Right renal cortex interstitium (tissue), 3 donors: ENCODE data around the gene RHOBTB1. TPM values are rescaled to one million over a fixed set of nuclear protein-coding genes. Genes with fewer than 3 reads are reported as not detected.

ENCODE experiments used
- DNase-seq, 3 donors: peaks; one replicate each; pipeline ENCODE4 v3.0.0-alpha.2; 2013; ENCODE audit warnings: low read depth in 3 of 3, low spot score in 2 of 3
- polyA plus RNA-seq, 3 donors: library from polyadenylated mRNA; unstranded; fragments of 120-200 nt; gene quantifications; one replicate each; pipeline ENCODE4 v1.2.1, GENCODE V29; 2013; ENCODE audit not compliant: insufficient read length in 3 of 3

Gene RHOBTB1
- polyA plus RNA-seq, 3 donors = 76.7 to 90.1 (median 87.4) TPM

DNA sequence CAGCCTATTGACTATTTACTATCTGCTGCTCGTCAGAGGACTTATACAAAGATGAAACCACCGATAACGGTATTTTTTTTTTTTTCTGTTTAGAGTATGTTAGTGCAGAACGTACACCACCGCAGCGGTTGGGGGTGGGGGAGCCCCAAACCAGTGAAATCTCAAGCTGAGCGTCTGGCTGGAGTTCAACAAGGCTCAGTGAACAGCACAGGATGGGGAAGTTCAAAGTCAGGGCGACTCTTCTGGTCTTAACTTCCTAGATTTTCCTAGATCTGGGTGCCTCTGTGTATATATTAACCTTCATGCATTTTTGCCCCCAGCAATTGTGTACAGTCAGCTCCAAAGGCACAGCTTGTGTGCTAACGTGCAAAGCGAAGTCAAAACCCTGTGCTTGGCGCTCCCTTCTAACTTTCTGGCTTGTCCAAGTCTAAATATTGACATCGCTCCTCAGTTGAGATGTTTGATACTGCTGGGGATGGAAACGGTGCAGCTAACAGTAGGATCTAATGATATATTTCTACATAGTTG lies 1.1 kb downstream of the RHOBTB1 start:
- peak; percentile 18 to 56 (median 31) for DNase-seq

DNA sequence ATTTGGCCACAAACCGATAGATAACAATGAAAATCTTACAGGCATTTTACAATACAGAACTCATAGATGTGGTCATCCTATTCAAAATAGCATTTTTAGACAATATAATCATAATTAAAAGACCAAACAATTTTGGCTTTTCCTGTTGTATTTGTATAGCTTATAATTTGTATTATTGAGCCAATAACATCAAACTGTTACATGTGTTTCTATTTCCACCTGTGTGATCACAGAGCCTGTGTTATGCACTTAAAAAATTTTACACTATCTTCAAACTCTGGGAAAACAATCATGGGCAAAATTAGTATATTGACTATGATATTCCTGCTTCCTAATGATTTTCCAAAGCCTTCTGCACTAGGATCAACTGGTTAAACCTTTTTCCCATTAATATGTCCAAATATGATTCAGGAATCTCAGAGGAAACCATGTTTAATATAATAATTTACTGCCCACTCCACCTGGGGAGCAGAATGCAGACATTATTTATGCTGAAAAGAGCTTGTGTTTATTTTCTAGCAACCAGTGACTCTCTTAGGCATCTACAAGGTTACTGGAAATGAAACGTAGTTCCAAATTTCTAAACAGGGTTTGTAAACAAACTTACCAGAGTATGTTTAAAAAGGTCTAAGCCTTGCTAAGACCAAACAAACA lies 1.7 kb downstream of the RHOBTB1 start:
- DNase-seq = no peak

DNA sequence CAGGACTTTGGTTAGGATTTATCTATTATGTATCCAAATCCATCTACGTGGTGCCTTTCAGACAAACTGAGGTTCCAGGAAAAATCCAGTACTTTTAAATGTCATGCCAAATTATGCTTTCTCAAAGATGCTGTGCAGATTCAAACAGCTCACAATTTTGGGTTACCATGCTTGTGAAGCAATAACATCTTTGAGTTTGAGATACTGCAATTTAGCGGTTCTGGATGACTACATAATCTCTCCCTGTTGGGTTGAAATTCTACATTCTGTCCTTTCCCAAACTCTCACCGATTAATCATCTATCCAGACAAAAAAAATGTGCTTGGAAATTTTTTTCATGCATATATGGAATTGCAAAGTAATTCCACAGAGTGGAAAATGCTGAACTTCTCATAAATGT lies 3.5 kb downstream of the RHOBTB1 start:
- DNase-seq = no peak

DNA sequence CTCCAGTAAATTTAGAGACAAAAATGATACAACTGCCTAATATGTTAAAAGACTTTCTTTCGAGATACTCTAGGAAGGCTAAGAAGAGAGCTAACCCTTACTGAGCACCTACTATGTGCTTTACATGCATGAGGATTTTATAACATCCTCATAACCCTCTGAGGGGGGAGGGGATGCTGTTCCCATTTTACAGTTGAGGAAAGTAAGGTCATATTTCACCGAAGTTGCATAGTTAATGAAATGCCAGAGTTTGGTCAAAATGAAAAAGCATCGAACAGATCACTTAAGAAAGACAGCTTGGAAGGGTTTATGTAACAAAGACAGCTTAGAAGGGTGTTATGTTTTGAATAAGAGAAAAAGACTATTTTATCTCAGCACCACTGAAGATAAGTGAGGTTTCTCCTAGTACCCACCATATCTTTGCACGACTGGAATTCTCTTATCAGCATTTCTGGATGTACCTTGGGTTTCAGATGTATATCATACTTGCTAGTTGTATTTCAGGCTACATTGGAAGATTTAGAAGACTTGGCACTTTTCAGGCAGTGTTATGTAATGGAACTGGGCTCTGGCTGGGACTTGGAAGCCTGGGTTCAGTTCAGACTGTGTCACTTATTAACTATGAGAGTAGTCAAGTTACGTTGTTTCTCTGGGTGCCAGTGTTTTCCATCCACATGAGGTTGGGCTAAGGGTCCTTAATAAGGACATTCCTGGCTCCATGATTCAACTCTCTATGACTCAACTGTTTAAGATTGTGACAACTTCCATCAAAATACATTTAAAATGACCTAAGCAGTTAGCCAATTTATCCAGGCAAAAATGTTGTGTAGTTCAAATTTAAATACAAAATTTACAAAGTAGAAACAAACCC lies 6.0 kb downstream of the RHOBTB1 start:
- no peak for DNase-seq

DNA sequence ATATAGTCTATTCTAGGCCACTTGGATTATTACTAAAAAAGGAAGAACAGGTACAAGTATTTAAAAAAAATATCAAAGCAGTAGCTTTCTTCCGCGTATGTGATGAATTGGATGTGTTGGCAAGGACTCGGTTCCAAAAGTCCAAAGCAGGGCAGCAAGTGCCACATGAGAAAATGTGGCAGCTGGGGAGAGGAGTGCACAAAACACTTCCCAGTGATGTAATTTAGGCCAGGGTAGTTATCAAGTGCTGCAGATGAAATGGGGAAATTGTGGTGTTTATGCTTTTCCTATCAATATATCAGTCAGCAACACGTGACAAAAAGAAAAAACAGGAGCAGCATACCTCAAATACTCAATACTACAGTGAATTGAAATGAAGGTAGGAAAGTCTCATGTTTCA lies 7.0 kb downstream of the RHOBTB1 start:
- DNase-seq = no peak

DNA sequence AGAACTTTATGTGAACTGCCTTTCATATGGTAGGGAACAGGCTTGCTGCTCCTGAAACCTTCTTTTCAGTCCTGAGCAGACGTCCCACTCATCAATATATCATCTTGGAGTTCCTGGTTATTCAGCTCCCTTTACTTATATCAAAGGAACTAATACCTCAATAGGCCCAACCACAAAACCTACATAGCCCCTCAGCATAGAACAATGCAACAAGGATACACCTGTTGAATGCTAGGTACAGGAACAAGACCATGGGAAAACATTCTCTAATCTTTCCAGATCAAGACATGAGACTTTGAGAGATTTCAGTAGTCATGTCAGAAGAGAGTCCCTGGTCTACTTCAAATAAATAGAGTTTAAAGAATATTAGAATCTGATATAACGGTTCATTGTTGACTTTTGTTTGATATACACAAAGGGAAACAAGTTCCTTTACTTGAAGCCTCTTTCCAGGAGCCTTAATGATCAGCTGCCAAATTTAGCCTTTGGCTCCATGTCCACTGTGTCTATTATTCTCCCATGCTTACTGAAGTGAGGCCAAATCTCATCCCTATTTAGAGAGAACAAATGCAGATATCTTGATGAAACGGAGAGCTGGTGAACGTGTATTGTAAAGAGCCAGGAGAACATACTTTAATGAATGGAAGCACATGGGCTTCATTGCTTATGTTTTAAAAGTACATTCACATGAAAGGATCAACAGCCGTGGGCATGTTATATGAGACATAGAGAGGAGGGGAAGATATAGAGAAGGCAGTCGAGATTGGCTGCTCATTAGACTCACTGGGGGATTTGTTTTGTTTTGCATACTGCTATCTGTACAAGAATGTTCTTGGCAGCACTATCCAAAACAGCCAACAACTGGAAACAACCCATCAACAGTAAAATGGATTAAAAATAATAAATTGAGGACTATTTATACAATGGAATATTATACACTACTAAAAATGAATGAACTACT lies 9.5 kb downstream of the RHOBTB1 start:
- no peak for DNase-seq

DNA sequence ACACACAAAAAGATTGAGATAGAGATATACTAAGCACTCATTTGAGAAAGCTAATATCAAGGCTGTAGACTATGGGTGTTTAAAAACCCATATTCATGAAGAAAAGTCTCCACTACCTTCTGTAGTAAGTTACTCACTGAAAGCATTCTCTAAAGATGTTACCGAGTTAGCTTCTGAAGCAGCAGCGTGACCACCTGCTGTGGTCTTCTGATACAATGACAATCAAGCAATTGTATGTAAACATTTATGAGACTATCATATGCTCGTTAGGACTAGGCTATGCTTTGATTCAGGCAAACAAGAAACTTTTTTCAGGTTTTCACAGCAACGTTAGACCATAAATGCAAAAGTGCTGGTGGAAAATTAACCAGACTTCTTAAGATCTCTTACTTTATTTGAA lies 11.2 kb downstream of the RHOBTB1 start:
- no peak for DNase-seq

DNA sequence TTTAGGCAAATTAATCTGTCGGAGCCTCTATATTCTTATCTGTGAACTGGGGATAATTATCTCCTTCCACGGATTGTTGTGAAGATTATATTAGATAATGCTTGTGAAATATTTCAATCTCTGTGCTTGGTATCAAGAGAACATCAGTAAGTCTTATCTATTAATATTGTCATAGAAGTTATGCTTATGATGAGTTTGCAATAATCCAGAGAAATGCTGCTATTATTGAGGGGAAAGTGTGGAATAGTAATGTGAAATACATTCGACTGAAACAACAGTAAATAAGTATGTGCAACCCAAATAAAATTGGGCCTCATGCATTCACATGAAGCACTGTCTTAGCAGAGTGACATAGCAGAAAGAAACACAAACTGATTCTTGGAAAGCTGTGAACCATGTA lies 13.7 kb downstream of the RHOBTB1 start:
- DNase-seq = no peak

DNA sequence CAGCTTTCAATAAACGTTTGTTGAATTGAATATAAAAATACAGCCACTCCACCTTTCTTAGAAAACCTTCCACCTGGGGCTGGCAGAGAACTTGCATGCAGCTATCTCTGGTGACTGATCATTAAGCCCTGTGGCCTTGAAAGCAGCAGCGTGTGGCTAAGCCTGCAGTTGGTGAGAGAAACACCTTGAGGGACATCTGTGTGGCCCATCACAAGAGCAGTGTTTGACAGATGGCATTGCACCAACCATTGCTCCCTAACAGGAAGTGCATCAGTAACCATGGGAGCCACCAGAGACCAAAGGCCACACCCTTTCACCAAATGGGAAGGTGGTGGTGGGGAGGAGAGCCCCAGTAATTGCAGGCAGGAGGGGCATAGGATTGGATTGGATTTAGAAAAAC lies 22.4 kb downstream of the RHOBTB1 start:
- DNase-seq = no peak

DNA sequence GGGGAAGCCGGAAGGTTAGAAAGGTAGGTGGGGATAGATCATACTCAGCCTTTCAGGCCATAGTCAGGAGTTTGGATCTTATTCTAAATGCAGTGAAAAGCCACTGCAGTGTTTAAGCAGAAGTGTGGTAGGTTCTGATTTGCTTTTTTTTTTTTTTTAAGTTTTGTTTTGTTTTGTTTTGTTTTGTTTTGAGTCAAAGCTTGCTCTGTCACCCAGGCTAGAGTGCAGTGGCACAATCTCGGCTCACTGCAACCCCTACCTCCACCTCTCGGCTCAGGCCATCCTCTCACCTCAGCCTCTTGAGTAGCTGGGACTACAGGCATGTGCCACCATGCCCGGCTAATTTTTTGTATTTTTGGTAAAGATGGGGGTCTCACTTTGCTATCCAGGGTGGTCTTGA lies 23.5 kb downstream of the RHOBTB1 start:
- DNase-seq = no peak

DNA sequence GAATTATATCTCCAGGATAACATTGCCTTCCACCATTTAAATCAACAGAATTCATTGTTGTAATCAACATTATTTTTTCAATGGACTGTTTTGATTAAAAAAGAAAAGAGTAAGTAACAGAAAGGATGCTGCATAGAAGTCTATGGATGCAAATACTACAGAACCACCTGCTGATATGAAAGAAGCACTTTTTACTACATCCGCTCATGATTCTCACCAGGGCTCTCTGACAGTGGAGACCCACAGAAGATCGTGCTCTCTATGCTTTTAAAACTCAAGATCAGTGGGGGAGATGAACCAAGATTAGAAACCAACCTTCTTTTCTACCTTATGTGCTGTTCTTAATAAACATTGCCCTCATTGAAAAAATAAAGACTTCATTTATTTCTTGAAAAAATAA lies 24.4 kb downstream of the RHOBTB1 start:
- DNase-seq = no peak

DNA sequence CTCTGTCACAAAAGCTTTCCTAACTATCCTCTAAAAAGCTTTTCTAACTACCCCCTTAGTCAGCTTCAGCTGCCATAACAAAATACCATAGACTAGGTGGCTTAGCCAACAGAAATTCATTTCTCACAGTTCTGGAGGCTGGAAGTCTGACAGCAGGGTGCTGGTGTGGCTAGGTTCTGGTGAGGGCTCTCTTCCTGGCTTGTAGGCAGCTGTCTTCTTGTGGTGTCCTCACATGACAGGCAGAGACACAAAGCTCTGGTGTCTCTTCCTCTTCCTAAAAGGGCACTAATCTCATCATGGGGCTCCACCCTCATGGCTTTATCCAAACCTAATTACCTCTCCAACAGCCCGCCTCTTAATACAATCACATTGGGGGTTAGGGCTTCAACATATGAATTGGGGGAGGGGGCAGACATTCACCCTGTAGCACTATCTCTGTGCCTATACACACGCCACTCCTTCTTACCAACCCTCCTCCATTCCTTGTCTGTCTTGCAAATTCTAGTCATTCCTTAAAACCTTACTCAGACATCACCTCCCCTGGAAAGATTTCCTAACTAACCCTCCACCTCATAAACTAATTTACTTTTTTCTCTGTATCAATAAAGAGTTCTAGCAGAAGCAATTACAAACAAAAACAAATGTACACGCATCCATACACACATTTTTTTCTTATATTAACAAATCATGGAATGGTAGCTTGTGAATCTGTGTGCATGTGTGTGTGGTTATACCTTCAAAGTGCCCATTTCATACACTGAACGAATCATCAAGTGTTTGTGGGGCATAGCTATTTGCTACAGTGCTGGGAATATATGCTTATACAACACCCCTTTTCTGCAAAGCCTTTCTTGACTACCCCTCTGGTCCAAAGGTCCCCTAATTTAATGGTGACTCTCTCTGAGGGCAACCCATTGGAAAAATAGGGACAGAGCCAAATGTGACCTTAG lies 26.4 kb downstream of the RHOBTB1 start:
- no peak for DNase-seq

DNA sequence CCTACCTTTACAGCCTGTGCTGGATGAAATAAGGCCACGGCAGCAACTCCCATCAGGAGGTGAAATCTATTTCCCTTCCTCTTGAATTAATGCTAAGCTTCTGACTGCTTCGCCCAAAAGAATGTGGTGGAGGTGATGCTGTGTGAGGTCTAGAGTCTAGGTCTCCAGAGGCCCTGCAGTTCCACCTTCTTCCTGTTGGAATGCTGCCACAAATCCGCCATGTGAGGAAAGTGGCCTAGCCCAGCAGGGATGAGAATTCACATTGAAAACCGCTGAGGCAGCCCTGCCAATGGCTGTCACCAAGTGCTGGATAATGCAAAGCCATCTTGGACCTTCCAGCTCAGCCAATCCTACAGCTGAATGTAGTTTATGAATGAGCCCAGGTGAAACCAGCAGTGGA lies 28.0 kb downstream of the RHOBTB1 start:
- DNase-seq = no peak

DNA sequence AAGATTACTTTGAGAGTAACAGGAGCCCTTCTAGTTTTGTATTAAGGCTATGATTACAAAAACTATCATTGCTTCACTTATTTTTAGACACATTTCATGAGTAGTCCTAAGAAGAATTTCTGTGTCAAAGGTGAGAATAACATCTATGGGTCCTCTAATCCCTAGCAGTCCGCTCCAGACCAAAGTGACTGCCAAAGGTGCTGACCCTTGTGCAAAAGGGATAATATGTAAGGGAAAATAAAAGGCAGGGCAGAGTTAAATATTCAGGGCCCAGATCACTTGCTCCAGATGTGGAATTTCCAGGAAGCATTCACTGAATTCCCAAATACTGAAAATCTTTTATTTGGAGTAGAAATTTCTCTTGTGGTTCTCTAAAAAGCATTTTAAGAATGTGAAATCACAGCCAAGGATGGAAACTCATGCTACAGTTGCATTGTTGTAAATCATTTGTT lies 29.3 kb downstream of the RHOBTB1 start:
- DNase-seq = no peak

DNA sequence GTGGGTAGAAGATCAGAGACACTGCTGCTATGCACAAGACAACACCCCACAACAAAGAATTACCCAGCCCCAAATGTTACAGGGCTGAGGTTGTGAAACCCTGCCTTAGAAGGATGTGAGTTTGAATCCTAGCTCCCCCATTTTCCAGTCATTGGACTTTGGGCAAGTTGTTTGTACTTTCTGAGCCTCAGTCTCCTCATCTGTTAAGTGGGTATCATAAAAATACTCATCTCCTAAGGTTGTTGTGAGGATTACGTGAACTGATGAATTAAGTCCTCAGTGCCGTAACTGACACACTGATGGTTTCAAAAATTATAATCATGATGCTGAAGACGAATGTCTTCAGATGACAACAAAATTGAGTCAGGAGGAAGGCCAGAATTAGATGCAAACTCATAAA lies 30.3 kb downstream of the RHOBTB1 start:
- DNase-seq = no peak

DNA sequence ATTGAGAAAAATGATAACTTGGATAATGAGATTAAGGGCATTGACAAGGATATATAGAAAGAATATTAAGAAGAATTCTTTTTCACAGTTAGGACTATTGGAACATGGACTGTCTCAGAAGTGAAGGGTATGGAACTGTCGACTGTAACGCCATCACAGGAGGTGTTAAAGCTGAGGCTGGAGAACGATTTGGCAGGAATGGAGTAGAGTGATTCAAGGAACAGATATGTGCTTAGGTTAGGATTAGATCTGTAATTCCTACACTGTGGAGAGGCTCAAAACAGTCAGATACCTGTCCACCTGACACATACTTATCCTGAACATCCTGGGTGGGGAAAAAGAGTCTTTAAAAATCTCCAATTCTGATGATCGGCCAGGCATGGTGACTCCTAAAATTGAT lies 30.9 kb downstream of the RHOBTB1 start:
- no peak for DNase-seq

DNA sequence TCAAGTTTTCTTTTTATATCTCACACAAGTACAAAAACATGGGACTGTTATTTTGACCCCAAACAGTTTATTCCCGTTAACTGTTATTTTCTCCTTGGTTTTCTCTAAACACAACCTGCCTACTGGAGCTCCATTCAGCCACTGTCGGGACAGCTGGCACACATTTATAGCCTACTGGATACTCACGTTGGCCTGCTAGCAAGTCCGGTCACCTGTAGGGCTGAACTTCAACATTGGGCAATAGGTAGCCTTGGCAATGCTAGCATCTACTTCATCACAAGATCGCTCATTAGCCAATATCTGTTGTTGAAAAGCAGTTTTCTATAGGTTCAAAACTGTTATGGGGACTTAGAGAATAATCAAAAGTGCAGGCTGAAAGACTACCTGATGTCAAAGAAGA lies 32.3 kb downstream of the RHOBTB1 start:
- DNase-seq = no peak

DNA sequence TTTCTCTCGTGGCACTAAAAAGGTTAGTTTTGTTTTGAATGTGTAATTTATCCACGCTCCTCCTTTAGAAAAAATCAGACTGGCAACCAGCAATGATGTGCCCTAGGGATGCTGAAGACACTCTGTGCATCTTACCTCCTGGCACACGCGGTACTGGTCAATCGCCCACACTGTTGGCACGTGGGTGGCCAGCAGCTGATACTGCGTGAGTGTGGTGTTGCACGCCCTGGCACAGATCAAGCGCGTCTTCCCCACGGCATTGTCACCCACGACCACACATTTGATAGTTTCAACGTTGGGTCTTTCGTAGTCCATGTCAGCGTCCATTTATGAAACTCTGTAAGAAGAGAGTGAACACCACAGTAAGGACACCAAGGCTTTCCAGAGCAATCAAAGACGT lies 32.8 kb downstream of the RHOBTB1 start:
- DNase-seq = no peak

DNA sequence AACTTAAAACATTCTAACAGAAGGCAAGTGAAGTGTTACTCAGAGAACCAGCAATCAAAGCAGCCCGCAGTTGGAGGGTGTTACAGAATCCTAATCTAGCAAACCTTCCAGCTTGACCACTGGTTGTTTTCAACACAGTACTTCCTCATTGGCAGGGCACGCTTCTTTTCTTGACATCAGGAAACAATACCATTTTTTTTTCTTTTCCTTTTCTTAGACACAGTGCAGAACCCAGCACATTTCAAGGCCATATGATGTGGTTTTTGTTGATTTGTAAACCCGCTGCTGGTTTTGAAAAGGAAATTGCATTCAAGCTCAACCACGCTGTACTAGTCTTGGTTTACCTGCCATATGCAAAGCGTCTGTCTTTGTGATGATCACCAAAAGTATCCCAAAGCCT lies 33.4 kb downstream of the RHOBTB1 start:
- DNase-seq = no peak

DNA sequence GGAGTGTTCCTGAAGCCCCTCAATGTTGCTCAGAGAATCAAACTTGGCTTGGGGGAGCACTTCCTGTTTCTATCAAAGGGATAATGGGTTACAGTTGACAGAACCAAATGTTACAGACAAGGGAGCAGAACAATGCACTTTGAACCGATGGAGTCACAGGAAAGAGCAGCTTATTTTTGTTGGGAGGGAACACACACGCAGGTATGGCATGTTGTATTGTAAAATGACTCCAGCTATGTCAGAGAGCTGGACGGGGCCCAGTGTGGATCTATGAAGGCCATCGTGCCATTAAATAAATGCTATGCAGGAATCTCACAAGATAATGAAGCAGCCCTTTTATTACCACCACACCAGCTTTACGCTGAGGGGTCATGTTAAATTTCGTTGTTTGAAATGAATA lies 35.1 kb downstream of the RHOBTB1 start:
- no peak for DNase-seq
